ENCODE data around the gene RAPGEF4.

RAPGEF4 gene

GRCh38 chr2:172735582-172736423 is at the start of gene RAPGEF4:
RAPGEF4 (plus strand) TSS chr2:172735845; CDS start chr2:172735984, 139 bp downstream.
- DNase-seq (ENCODE audit: low read depth) = no peak

DNA sequence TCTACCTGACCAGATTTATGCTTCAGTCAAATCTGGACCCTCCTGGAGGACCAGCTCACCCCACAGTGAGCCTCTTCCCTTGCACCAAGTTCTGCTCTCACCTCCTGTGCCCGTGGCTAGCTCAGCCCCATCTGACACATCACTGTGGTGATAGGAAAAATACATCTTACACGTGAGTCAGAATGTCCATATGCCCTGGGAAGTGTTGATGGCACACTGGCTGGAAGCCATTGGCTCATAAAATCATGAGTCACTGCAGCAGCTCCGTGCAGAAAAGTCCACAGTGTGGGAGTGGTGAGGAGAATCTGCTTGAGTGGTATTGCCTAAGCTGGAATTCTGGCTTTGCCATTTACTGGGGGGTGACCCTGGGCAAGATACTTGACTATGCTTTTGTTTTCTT is 42.6 kb upstream of the RAPGEF4 start:
- peak; percentile 30 for DNase-seq (ENCODE audit: low read depth)

GRCh38 chr2:172693529-172694455 is 41.9 kb upstream of the RAPGEF4 start:
- no peak for DNase-seq (ENCODE audit: low read depth)

- DNase-seq (ENCODE audit: low read depth) = no peak
Observed at GRCh38 chr2:172697296-172697695, 38.3 kb upstream of the RAPGEF4 start.

DNA sequence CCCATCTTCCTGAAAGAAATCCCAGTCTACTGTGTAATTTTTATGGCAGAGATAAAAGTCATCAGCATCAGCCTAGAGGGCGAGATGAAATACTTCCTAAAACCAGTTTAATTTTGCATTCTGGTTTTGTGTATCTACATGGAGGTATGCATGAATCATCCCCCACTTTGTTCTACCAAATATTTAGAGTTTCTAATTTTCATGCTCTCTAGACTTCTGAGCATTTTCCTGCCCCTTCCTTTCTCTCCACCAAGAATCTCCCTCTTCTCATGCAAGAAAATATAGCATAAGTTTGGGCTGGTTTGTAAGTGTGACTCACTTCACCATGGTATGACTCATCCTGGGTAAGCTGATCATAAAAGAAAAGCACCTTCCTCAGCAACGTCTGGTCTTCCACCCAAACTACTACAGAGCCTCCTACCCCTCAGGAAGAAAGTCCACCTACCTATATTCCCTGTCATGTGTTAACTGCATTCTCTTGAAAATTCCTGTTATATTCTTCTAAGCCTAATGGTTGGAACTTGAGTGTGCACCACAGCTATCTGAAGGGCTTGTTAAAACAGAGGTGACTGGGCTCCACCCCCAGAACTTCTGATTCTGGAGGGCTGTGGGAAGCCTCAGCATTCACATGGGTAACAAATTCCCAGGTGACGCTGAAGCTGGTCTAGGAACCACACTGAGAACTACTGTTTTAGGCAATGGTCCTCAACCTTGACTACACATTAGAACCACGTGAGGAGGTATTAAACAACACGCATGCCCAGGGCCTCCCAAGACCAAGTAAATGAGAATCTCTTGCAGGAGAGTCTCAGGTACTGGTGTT is 37.4 kb upstream of the RAPGEF4 start:
- no peak for DNase-seq (ENCODE audit: low read depth)

GRCh38 chr2:172701250-172701649 is 34.4 kb upstream of the RAPGEF4 start:
- DNase-seq (ENCODE audit: low read depth) = no peak

- no peak for DNase-seq (ENCODE audit: low read depth)
Observed at GRCh38 chr2:172702451-172702850, 33.2 kb upstream of the RAPGEF4 start.

GRCh38 chr2:172704072-172704936 is 31.3 kb upstream of the RAPGEF4 start:
- no peak for DNase-seq (ENCODE audit: low read depth)

DNA sequence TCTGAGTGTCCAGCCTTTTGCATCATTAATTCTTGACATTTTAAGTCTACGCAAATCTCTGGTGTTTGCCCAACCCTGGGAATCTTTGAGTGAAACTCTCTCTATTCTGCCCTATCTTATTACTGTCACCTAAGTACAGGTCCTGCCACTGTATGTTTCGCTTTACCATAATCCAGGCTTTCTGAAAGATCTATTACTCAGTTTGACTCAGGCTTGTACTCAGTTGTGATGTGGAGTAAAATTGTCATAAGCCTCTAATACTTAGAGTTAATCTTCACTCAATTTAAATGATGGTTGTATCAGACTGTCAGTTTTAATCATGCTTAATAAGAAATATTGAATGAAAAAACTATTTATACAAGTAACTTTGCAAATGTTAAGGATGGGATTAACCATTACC is 30.3 kb upstream of the RAPGEF4 start:
- no peak for DNase-seq (ENCODE audit: low read depth)

GRCh38 chr2:172708247-172708646 is 27.4 kb upstream of the RAPGEF4 start:
- DNase-seq (ENCODE audit: low read depth) = no peak

- no peak for DNase-seq (ENCODE audit: low read depth)
Observed at GRCh38 chr2:172709566-172710291, 25.9 kb upstream of the RAPGEF4 start.

DNA sequence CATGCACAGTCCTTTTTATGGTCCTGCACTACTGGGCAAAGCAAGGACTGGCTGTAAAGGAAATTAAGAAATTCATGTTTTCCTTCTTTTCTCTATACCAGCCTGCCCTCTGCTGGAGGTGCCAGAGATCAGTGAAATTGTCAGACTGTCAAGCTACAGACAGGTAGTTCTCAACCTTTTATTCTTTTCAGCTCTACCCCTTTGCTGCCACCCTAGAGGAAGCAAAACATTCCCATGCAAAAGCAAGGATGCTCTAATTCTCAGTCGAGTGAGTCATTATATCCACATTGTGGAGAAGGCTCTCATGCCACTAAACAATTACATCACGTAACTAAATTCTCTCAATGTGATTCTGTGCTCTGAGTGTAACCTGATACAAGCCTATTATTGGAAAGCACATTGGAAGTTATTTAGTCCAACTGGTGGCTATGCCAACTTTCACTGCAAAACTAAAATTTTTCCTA is 25.0 kb upstream of the RAPGEF4 start:
- peak; percentile 9 for DNase-seq (ENCODE audit: low read depth)

GRCh38 chr2:172711110-172711509 is 24.5 kb upstream of the RAPGEF4 start:
- no peak for DNase-seq (ENCODE audit: low read depth)

DNA sequence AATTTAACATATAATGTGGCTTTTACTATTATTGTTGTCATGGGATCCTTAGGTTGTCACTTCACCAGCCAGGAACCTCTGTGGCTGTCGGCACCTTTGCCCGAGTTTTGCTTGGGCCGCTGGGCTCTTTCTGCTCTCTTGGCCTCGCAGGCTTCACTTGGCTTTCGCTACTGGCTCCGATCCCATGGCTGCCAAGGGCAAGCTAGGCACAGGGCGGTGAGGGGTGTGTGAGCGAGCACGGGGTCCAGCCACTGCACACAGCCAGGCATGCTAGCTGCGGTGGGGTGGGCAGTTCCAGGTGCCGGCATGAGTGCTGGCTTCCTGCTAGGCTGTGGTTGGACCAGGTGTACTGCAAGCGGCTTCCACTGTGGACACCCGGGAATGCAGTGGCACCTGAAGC is 23.4 kb upstream of the RAPGEF4 start:
- no peak for DNase-seq (ENCODE audit: low read depth)

DNA sequence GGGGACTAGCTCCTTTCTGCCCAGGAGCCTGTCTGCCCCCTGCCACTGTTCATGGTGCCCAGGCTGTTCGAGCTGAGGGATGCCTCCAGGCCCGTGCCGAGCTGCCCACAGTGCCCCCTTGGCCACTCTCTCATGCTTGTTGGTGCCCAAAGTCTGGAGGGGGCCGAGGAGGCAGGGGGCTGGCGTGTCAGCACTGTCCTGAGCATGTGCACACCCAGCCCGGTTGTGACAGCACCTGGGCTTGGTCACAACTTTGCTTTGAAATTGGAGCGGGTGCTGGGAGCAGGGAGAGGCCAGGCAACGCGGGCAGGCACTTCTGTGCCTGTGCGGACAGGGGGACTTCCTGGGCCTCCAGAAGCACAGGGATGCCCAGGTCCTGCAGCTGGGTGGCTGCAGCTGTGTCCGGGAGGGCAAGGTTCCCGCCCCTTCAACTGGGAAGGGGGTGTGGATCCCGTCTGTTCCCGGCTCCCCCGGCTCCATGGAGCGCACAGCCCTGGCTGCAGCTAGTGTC is 22.2 kb upstream of the RAPGEF4 start:
- DNase-seq (ENCODE audit: low read depth) = no peak

DNA sequence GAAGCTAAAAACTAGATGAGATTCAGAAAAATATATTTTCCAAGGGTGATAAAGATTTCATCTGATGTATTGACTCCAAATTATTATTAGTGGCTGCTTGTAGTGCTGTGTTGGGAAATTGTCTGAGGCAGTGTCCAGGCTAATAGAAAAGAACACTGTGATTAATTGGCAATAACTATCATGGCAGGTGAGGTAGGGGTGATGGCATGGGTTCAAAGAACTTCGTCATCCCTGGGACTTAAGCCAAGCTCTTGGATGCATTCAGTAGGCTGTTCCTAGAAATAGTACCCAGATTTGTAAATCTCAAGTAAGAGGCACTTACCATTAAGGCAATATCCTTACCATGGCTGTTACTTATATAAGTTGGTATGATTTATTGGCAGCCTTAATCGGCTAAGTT is 13.2 kb upstream of the RAPGEF4 start:
- no peak for DNase-seq (ENCODE audit: low read depth)

- no peak for DNase-seq (ENCODE audit: low read depth)
Observed at GRCh38 chr2:172723286-172723685, 12.4 kb upstream of the RAPGEF4 start.

DNA sequence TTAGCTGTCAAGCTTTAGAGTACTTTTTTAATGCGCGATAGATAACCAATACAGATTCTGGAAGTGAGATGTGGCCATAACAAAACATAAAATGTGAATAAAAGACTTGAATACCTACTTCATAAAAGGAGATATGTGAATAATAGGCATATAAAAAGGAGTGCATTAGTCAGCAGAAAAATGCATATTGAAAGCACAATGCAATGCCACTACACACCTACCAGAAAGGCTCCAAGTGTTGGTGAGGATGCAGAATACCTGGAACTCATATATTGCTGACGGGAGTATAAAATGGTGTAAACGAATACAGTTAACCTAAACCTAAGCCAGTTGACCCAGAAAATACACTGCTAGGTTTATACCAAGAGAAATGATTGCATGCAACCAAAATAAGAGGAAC is 10.9 kb upstream of the RAPGEF4 start:
- DNase-seq (ENCODE audit: low read depth) = no peak

DNA sequence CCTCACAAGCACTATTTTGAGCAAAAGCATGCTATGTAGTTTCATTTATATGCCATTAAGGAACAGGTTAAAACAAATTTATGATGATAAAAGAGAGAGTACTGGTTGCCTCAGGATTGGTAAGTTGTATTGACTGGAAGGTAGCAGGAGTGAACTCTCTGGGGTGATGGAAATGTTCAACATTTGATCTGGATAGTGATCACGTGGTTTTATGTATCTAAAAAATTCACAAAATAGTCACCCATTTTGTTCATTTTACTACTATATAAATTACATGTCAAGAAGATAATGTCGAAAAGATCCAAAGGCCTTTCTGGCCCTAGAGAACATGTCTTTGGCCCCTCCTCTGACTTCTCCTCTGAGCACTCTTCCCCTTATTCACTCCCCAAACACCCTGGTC is 10.4 kb upstream of the RAPGEF4 start:
- no peak for DNase-seq (ENCODE audit: low read depth)

- no peak for DNase-seq (ENCODE audit: low read depth)
Observed at GRCh38 chr2:172725746-172726145, 9.9 kb upstream of the RAPGEF4 start.

Data from activated T-cell treated with anti-CD3 and anti-CD28 coated beads for 48 hours (primary cell).